Inflammatory macrophage (primary cell): ENCODE results near the gene RBM11.
"Not testable (repeated sequence)": the region's sequence is repeated elsewhere in the genome, so short reads cannot be mapped to it uniquely, and the experiment has no call there.

Experiments used
- DNase-seq, 2 donors: peaks; one replicate each; pipeline ENCODE4 v3.0.0-alpha.2; 2020 to 2022
- total RNA-seq, 18 experiments: gene quantifications; one replicate each; lab custom pipeline; 2026; ENCODE audit warnings: mixed read lengths in 6 of 18, inconsistent platforms in 2 of 18; lab: John Stamatoyannopoulos, UW

The RBM11 gene
- total RNA-seq: 0.07 to 1.4 (median 0.38) reads per million in 18 experiments

- DNase-seq: peak; percentile 60 to 75
Observed at GRCh38 chr21:14215971-14216641, at the start of gene RBM11. Gene RBM11, plus strand, starts transcription at chr21:14216157. Its CDS starts 30 bp downstream, at chr21:14216187.

- DNase-seq: not testable (repeated sequence)
Observed at GRCh38 chr21:14166463-14167223, 49.3 kb upstream of the RBM11 start.

- DNase-seq: no peak
Observed at GRCh38 chr21:14206222-14206621, 9.7 kb upstream of the RBM11 start.

GRCh38 chr21:14210738-14211137 is 5.2 kb upstream of the RBM11 start, which contains the start of gene LIPI:
Gene LIPI, minus strand, starts transcription at chr21:14210955. Its CDS starts 110 bp downstream, at chr21:14210845.
- no peak for DNase-seq

GRCh38 chr21:14213164-14213563 is 2.8 kb upstream of the RBM11 start:
- DNase-seq: no peak

GRCh38 chr21:14223365-14223764 is 7.4 kb downstream of the RBM11 start:
- DNase-seq: no peak

- DNase-seq: no peak
Observed at GRCh38 chr21:14229399-14229798, 13.4 kb downstream of the RBM11 start.

- DNase-seq: no peak
Observed at GRCh38 chr21:14235101-14235500, 19.1 kb downstream of the RBM11 start.

- DNase-seq: no peak
Observed at GRCh38 chr21:14236180-14236579, 20.2 kb downstream of the RBM11 start.

GRCh38 chr21:14239281-14239680 is 23.3 kb downstream of the RBM11 start:
- DNase-seq: peak in 1 of 2 donors; percentile 40

GRCh38 chr21:14241297-14241696 is 25.3 kb downstream of the RBM11 start:
- DNase-seq: no peak

- no peak for DNase-seq
Observed at GRCh38 chr21:14243461-14243860, 27.5 kb downstream of the RBM11 start.

- peak in 1 of 2 donors; percentile 17 for DNase-seq
Observed at GRCh38 chr21:14243874-14244273, 27.9 kb downstream of the RBM11 start.

GRCh38 chr21:14244911-14245310 is 29.0 kb downstream of the RBM11 start:
- DNase-seq: no peak

GRCh38 chr21:14245711-14246110 is 29.8 kb downstream of the RBM11 start:
- DNase-seq: no peak

GRCh38 chr21:14251336-14251735 is 35.4 kb downstream of the RBM11 start:
- DNase-seq: no peak

GRCh38 chr21:14259747-14260146 is 43.8 kb downstream of the RBM11 start:
- DNase-seq: peak; percentile 29 to 37

GRCh38 chr21:14260174-14260764 is 44.3 kb downstream of the RBM11 start:
- DNase-seq: no peak

GRCh38 chr21:14262039-14262438 is 46.1 kb downstream of the RBM11 start:
- DNase-seq: no peak

GRCh38 chr21:14263879-14264278 is 47.9 kb downstream of the RBM11 start:
- no peak for DNase-seq

GRCh38 chr21:14265023-14265422 is 49.1 kb downstream of the RBM11 start:
- no peak for DNase-seq

GRCh38 chr21:14267076-14267475 is 51.1 kb downstream of the RBM11 start:
- no peak for DNase-seq

GRCh38 chr21:14270631-14271030 is 54.7 kb downstream of the RBM11 start:
- no peak for DNase-seq

GRCh38 chr21:14271053-14271452 is 55.1 kb downstream of the RBM11 start:
- DNase-seq: no peak
